A549 (cell line): ENCODE results near the gene POLR2L. TPM values are rescaled to one million over a fixed set of nuclear protein-coding genes. Genes with fewer than 3 reads are reported as not detected.

Experiments
- ATAC-seq, 2 experiments: fragments of 200-7000 bp in 1 of 2; fragments of >200 bp in 1 of 2; cut with Nextera tagmentation in 1 of 2; cut with Tn5 transposase in 1 of 2; 3 replicates each; pipeline versions ENCODE4 v1.8.0 to v1.9.1; 2018 to 2020; ENCODE audit warnings: mild to moderate bottlenecking in 1 of 2, moderate library complexity in 1 of 2
- CTCF ChIA-PET: fragments of 300-600 bp; sonication (Branson Sonifier 250); formaldehyde crosslinking; extraction: SDS; loops from one replicate; lab custom pipeline; 2021; ENCODE audit warnings: antibody characterized with exemption, inconsistent platforms; lab: Yijun Ruan, JAX
- POLR2A ChIA-PET: fragments of 350-600 bp; formaldehyde crosslinking; extraction: SDS; loops from one replicate; lab custom pipeline; 2021; ENCODE audit warnings: antibody characterized with exemption, inconsistent platforms; lab: Yijun Ruan, JAX
- DNase-seq, 2 experiments: peaks; one replicate each; pipeline versions ENCODE4 v3.0.0 to v3.0.0-alpha.2; 2011 to 2016; ENCODE audit warnings: low read depth in 1 of 2, low spot score in 1 of 2
- FAIRE-seq: peaks from 2 replicates; lab custom pipeline; 2011; peaks lifted over from hg19 to GRCh38; lab: Jason Lieb, UNC
- H3K27ac ChIP-seq, 2 experiments: fragments of >200 bp; sonication (Bioruptor Twin); formaldehyde crosslinking; 3 replicates each; pipeline ENCODE4 v1.5.1; 2016 to 2017
- H3K4me1 ChIP-seq: fragments of >200 bp; sonication (Bioruptor Twin); formaldehyde crosslinking; 3 replicates; pipeline ENCODE4 v1.6.1; 2016
- H3K4me2 ChIP-seq: fragments of >200 bp; sonication (Bioruptor Twin); formaldehyde crosslinking; 3 replicates; pipeline ENCODE4 v1.6.1; 2016
- H3K4me3 ChIP-seq: fragments of >200 bp; sonication (Bioruptor Twin); formaldehyde crosslinking; 3 replicates; pipeline ENCODE4 v1.5.1; 2016
- H3K9me3 ChIP-seq: fragments of >200 bp; sonication (Bioruptor Twin); formaldehyde crosslinking; 3 replicates; pipeline ENCODE4 v1.6.1; 2016
- CBX2 ChIP-seq: fragments of 200-600 bp; sonication (generic); IDR thresholded peaks from 2 replicates; pipeline ENCODE4 v1.6.1; 2016; ENCODE audit warnings: low read depth, mild to moderate bottlenecking, borderline replicate concordance
- CBX8 ChIP-seq: fragments of 200-600 bp; sonication (generic); IDR thresholded peaks from 2 replicates; pipeline ENCODE4 v1.6.1; 2016
- CHD4 ChIP-seq: fragments of 200-600 bp; sonication (generic); IDR thresholded peaks from 2 replicates; pipeline ENCODE4 v1.6.1; 2016; ENCODE audit warnings: antibody characterized with exemption, mild to moderate bottlenecking, borderline replicate concordance
- EHMT2 ChIP-seq: fragments of 200-600 bp; sonication (generic); IDR thresholded peaks from 2 replicates; pipeline ENCODE4 v1.6.1; 2016; ENCODE audit warnings: antibody characterized with exemption, low read depth, mild to moderate bottlenecking, moderate library complexity
- FOSB ChIP-seq: fragments of 250-450 bp; sonication (Bioruptor Pico); IDR thresholded peaks from 2 replicates; pipeline ENCODE4 v1.5.0; 2020; ENCODE audit warnings: mild to moderate bottlenecking, moderate library complexity
- FOXS1 ChIP-seq: fragments of 250-450 bp; sonication (Bioruptor Pico); IDR thresholded peaks from 2 replicates; pipeline ENCODE4 v1.5.0; 2020; ENCODE audit warnings: mild to moderate bottlenecking, moderate library complexity
- HOXA7 ChIP-seq: fragments of 250-450 bp; sonication (Bioruptor Pico); IDR thresholded peaks from 2 replicates; pipeline ENCODE4 v1.5.0; 2020; ENCODE audit warnings: mild to moderate bottlenecking, moderate library complexity
- HOXB5 ChIP-seq: fragments of 250-450 bp; sonication (Bioruptor Pico); IDR thresholded peaks from 2 replicates; pipeline ENCODE4 v1.5.0; 2020; ENCODE audit warnings: mild to moderate bottlenecking, moderate library complexity
- NFE2L2 ChIP-seq: fragments of 150-350 bp; conservative IDR thresholded peaks from 2 replicates; pipeline ENCODE4 v1.6.1; 2014; ENCODE audit warnings: low read length
- RAD21 ChIP-seq, 2 experiments: fragments of >200 bp in 1 of 2; sonication (Bioruptor Twin) in 1 of 2; formaldehyde crosslinking in 1 of 2; IDR thresholded peaks in 1 of 2; conservative IDR thresholded peaks in 1 of 2; 2 replicates in 1 of 2; 3 replicates in 1 of 2; pipeline ENCODE4 v1.6.1; 2012 to 2018; ENCODE audit warnings: inconsistent platforms in 1 of 2
- RARB ChIP-seq: fragments of 250-450 bp; sonication (Bioruptor Pico); IDR thresholded peaks from 2 replicates; pipeline ENCODE4 v1.8.0; 2021; ENCODE audit warnings: mild to moderate bottlenecking, moderate library complexity
- RFX5 ChIP-seq: fragments of 450-650 bp; IDR thresholded peaks from 2 replicates; pipeline ENCODE4 v1.7.1; 2014; ENCODE audit warnings: antibody characterized with exemption, mild to moderate bottlenecking, moderate library complexity
- SMC3 ChIP-seq: fragments of >200 bp; sonication (Bioruptor Twin); formaldehyde crosslinking; IDR thresholded peaks from 3 replicates; pipeline ENCODE4 v1.6.1; 2018; ENCODE audit warnings: inconsistent platforms
- TFCP2L1 ChIP-seq: fragments of 250-450 bp; sonication (Bioruptor Pico); IDR thresholded peaks from 2 replicates; pipeline ENCODE4 v1.5.0; 2021; ENCODE audit warnings: mild to moderate bottlenecking
- TP53 ChIP-seq: fragments of 250-450 bp; sonication (Bioruptor Pico); IDR thresholded peaks from 2 replicates; pipeline ENCODE4 v1.5.0; 2021; ENCODE audit warnings: mild to moderate bottlenecking, moderate library complexity
- ZC3H11A ChIP-seq: fragments of 450-650 bp; IDR thresholded peaks from 2 replicates; pipeline ENCODE4 v1.6.1; 2014; ENCODE audit warnings: antibody characterized with exemption, mild to moderate bottlenecking
- ZSCAN20 ChIP-seq: fragments of 250-450 bp; sonication (Bioruptor Pico); IDR thresholded peaks from 2 replicates; pipeline ENCODE4 v1.8.0; 2022; ENCODE audit warnings: mild to moderate bottlenecking, moderate library complexity
- WGBS: methylation state at CpG from one replicate; pipeline ENCODE4 v1.1.6; 2017; ENCODE audit errors: missing lambda C conversion rate; 5-methylcytosine and 5-hydroxymethylcytosine counted together
- polyA plus RNA-seq, 4 experiments: library from polyadenylated mRNA; depleted of rRNA in 3 of 4; stranded (reverse); fragments of >200 nt; fragmentation: RNase III in 1 of 4; extraction: RNeasy Plus Mini Kit Qiagen cat#74134 plus additional on column Dnase treatment in 1 of 4; gene quantifications; 2 replicates in 3 of 4; 3 replicates in 1 of 4; pipeline ENCODE4 v1.2.3, GENCODE V29; 2011 to 2017
- TF ChIP-seq, protein P1 (sequence below): fragments of 250-450 bp; sonication (Bioruptor Pico); IDR thresholded peaks from 2 replicates; pipeline ENCODE4 v1.5.0; 2020; ENCODE audit warnings: low read depth, mild to moderate bottlenecking, moderate library complexity
- TF ChIP-seq, protein P2 (sequence below): fragments of 200-600 bp; sonication (generic); IDR thresholded peaks from 2 replicates; pipeline ENCODE4 v1.6.1; 2016; ENCODE audit warnings: antibody characterized with exemption, mild to moderate bottlenecking, moderate library complexity
- TF ChIP-seq, protein P3 (sequence below): IDR thresholded peaks from 2 replicates; pipeline ENCODE4 v1.6.1; 2012; ENCODE audit warnings: low read depth, borderline replicate concordance
- TF ChIP-seq, protein P4 (sequence below): fragments of >200 bp; sonication (Bioruptor Twin); formaldehyde crosslinking; IDR thresholded peaks from 3 replicates; pipeline ENCODE4 v1.5.1; 2016
- TF ChIP-seq, protein P5 (sequence below): fragments of 450-650 bp; IDR thresholded peaks from 2 replicates; pipeline ENCODE4 v1.6.1; 2014; ENCODE audit warnings: antibody characterized with exemption

Gene POLR2L
- polyA plus RNA-seq, 2 of the 4 experiments (the other 2 are of a cell fraction): 140 to 773 TPM

DNA sequence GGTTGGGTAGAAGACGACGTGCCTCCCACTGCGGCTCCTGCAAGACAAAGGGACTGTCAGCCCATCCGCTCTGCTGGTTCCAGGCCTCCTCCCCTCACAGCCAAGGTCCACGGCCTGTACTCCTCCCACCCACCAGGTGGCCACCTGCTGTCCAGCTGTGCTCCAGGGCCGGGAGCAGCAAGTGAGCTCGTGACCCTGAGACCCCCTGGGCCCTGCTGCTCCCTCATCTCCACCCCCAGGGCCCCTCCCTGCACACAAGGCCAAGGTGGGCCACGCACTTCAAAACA lies 27.7 kb upstream of the POLR2L start:
- ATAC-seq: peak; percentile 35 to 48; a peak in 5 of 6 replicates
- no peak for FAIRE-seq
- CTCF ChIA-PET: interaction anchor here (0.8 to 3.3 kb wide), 9 partner anchors 9 to 183 kb away, joined by 3 to 14 read pairs (median 4); partner anchors contain the start of gene AP2A2

DNA sequence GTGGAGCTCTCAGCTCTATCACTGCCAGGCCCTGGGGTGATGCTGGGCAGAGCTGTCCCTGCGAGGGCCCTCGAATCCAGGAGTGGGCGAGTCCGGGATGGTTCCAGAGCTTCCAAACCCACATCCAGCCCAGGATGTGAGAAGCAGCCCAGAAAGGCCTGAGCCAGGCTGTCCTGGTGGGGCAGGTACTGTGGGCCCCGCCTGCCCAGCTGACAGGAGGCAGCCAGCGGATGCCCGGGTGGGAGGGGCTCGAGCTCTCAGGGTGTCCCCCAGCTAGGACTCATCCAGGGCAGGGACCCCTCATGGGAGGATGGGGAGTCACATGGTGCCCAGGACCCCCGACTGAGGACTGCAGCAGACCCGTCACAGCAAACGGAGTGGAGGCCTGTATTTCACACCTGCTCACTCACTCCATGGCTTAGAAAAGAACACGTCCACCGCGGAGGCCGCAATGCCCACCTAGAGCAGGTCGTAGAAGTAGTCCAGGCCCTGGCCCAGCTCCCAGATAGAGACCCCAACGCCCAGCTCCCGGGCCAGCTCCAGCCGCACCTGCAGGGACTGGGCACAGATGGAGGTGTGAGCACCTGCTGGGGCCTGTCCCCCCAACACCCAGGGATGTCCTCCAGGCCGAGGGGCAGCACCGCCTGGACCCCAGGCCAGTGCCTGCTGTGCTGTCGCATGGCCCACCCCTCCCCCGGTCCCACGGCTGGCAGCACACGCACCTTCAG lies 27.2 kb upstream of the POLR2L start:
- H3K9me3 ChIP-seq: no peaks in the 10 kb centered on the region
- WGBS: 88% methylated on average over 14 of the region's 25 CpGs
- ChIA-PET CTCF (interaction anchor here (0.8 to 5.2 kb wide), 13 partner anchors 9 to 187 kb away, joined by 3 to 25 read pairs (median 4); partner anchors contain the start of gene AP2A2), POLR2A (interaction anchor here (1.7 kb wide), 1 partner anchor 25 kb away, joined by 6 read pairs; no protein-coding TSS in a partner anchor)
- no peak overlapping the region for H3K4me2 ChIP-seq
- H3K4me3 ChIP-seq: no peak overlapping the region
- no peak overlapping the region for H3K27ac ChIP-seq
- H3K4me1 ChIP-seq: peaks cover 24% of the 10 kb centered on the region; the same call in 2 of the 3 replicates
- FAIRE-seq (no peak), ATAC-seq (peak in 1 of 2 experiments; percentile 2; a peak in 3 of 6 replicates), DNase-seq (no peak)
- no peak for TF ChIP-seq NFE2L2
- no peak for TF ChIP-seq EHMT2
- TF ChIP-seq CBX2: no peak
- TF ChIP-seq HOXB5: no peak
- no peak for TF ChIP-seq CHD4
- TF ChIP-seq, protein P1, sequence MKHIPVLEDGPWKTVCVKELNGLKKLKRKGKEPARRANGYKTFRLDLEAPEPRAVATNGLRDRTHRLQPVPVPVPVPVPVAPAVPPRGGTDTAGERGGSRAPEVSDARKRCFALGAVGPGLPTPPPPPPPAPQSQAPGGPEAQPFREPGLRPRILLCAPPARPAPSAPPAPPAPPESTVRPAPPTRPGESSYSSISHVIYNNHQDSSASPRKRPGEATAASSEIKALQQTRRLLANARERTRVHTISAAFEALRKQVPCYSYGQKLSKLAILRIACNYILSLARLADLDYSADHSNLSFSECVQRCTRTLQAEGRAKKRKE: no peak
- no peak for TF ChIP-seq RAD21 (conservative IDR thresholded peaks at IDR 0.05 in 1 of 2, IDR thresholded peaks at IDR 0.05 in 1 of 2)
- no peak for TF ChIP-seq ZC3H11A
- TF ChIP-seq TFCP2L1: no peak
- TF ChIP-seq HOXA7 (CRISPR knock-in tag): no peak
- TF ChIP-seq, protein P2, sequence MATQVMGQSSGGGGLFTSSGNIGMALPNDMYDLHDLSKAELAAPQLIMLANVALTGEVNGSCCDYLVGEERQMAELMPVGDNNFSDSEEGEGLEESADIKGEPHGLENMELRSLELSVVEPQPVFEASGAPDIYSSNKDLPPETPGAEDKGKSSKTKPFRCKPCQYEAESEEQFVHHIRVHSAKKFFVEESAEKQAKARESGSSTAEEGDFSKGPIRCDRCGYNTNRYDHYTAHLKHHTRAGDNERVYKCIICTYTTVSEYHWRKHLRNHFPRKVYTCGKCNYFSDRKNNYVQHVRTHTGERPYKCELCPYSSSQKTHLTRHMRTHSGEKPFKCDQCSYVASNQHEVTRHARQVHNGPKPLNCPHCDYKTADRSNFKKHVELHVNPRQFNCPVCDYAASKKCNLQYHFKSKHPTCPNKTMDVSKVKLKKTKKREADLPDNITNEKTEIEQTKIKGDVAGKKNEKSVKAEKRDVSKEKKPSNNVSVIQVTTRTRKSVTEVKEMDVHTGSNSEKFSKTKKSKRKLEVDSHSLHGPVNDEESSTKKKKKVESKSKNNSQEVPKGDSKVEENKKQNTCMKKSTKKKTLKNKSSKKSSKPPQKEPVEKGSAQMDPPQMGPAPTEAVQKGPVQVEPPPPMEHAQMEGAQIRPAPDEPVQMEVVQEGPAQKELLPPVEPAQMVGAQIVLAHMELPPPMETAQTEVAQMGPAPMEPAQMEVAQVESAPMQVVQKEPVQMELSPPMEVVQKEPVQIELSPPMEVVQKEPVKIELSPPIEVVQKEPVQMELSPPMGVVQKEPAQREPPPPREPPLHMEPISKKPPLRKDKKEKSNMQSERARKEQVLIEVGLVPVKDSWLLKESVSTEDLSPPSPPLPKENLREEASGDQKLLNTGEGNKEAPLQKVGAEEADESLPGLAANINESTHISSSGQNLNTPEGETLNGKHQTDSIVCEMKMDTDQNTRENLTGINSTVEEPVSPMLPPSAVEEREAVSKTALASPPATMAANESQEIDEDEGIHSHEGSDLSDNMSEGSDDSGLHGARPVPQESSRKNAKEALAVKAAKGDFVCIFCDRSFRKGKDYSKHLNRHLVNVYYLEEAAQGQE: no peak

More for the DNA sequence above, 27.7 kb upstream of the POLR2L start:
- no peak overlapping the region for H3K4me2 ChIP-seq
- H3K4me1 ChIP-seq: peaks cover 24% of the 10 kb centered on the region; the same call in 2 of the 3 replicates
- POLR2A ChIA-PET: interaction anchor here (1.7 kb wide), 1 partner anchor 26 kb away, joined by 6 read pairs; no protein-coding TSS in a partner anchor
- TF ChIP-seq SMC3: 0 out of 3 replicates have a peak, but pooled peaks have one; percentile 36
- TF ChIP-seq, protein P3, sequence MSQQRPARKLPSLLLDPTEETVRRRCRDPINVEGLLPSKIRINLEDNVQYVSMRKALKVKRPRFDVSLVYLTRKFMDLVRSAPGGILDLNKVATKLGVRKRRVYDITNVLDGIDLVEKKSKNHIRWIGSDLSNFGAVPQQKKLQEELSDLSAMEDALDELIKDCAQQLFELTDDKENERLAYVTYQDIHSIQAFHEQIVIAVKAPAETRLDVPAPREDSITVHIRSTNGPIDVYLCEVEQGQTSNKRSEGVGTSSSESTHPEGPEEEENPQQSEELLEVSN: no peak
- no peak overlapping the region for H3K4me3 ChIP-seq
- WGBS: 82% methylated on average over 6 of the region's 8 CpGs
- no peak overlapping the region for H3K27ac ChIP-seq
- no peaks in the 10 kb centered on the region for H3K9me3 ChIP-seq
- no peak for DNase-seq

DNA sequence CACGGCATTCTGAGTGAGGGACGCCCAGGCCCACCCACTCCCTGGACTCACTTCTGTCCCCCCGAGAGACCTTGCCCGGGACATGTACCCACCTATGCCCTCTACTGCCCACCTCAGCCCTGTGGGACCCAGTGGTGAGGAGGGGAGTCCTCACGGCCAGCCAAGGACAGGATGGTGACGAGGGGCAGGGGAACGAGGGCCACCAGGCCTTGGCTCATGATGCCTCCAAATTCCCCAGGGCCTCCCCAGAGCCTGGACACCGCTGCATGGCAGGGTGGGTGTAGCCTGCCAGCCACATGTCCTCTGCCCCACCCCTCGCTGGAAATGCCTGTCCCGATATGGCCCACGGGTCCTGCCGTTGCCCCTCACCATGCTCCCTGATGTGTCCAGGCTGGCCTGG lies 26.5 kb upstream of the POLR2L start:
- ATAC-seq: no peak
- WGBS: 91% methylated on average over 10 of the region's 12 CpGs
- no peak overlapping the region for H3K27ac ChIP-seq
- no peak overlapping the region for H3K4me2 ChIP-seq
- no peak for DNase-seq
- POLR2A ChIA-PET: interaction anchor here (1.7 kb wide), 1 partner anchor 24 kb away, joined by 6 read pairs; no protein-coding TSS in a partner anchor
- H3K4me3 ChIP-seq: no peak overlapping the region
- no peaks in the 10 kb centered on the region for H3K9me3 ChIP-seq
- CTCF ChIA-PET: interaction anchor here (0.9 to 5.2 kb wide), 8 partner anchors 9 to 188 kb away, joined by 3 to 25 read pairs (median 4); no protein-coding TSS in a partner anchor
- H3K4me1 ChIP-seq: peaks cover 24% of the 10 kb centered on the region; the same call in 2 of the 3 replicates
- no peak for FAIRE-seq
- TF ChIP-seq RARB (CRISPR knock-in tag): no peak
- no peak for TF ChIP-seq FOSB (CRISPR knock-in tag)
- TF ChIP-seq, protein P1: no peak
- no peak for TF ChIP-seq TP53
- no peak for TF ChIP-seq TFCP2L1
- TF ChIP-seq, protein P4, sequence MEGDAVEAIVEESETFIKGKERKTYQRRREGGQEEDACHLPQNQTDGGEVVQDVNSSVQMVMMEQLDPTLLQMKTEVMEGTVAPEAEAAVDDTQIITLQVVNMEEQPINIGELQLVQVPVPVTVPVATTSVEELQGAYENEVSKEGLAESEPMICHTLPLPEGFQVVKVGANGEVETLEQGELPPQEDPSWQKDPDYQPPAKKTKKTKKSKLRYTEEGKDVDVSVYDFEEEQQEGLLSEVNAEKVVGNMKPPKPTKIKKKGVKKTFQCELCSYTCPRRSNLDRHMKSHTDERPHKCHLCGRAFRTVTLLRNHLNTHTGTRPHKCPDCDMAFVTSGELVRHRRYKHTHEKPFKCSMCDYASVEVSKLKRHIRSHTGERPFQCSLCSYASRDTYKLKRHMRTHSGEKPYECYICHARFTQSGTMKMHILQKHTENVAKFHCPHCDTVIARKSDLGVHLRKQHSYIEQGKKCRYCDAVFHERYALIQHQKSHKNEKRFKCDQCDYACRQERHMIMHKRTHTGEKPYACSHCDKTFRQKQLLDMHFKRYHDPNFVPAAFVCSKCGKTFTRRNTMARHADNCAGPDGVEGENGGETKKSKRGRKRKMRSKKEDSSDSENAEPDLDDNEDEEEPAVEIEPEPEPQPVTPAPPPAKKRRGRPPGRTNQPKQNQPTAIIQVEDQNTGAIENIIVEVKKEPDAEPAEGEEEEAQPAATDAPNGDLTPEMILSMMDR: no peak
- TF ChIP-seq FOXS1: no peak
- TF ChIP-seq, protein P5, sequence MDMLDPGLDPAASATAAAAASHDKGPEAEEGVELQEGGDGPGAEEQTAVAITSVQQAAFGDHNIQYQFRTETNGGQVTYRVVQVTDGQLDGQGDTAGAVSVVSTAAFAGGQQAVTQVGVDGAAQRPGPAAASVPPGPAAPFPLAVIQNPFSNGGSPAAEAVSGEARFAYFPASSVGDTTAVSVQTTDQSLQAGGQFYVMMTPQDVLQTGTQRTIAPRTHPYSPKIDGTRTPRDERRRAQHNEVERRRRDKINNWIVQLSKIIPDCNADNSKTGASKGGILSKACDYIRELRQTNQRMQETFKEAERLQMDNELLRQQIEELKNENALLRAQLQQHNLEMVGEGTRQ: no peak
- TF ChIP-seq ZSCAN20: no peak
- TF ChIP-seq CBX8: no peak
- no peak for TF ChIP-seq RFX5
- no peak for TF ChIP-seq CBX2
